Measurements from ENCODE around the gene CSNK1D. TPM values are rescaled to one million over a fixed set of nuclear protein-coding genes. Genes with fewer than 3 reads are reported as not detected.

Gene CSNK1D
- total RNA-seq, 1 donor from 2014 or later, result 118 TPM

- Mint-ChIP-seq H3K27me3 (ENCODE audit: unreplicated experiment) (peaks cover 19% of the 10 kb centered on the region), H3K9me3 (ENCODE audit: unreplicated experiment) (no peaks in the 10 kb centered on the region), H3K4me3 (ENCODE audit: unreplicated experiment) (no peak overlapping the region), H3K36me3 (ENCODE audit: unreplicated experiment) (no peaks in the 10 kb centered on the region), H3K4me1 (ENCODE audit: unreplicated experiment) (peaks cover 2% of the 10 kb centered on the region), H3K27ac (ENCODE audit: unreplicated experiment) (no peak overlapping the region)
- no peak for DNase-seq (ENCODE audit: extremely low spot score, unreplicated experiment)
- no peak for TF ChIP-seq CTCF (IDR thresholded peaks at IDR 0.05)
Observed at GRCh38 chr17:82314012-82314726, 40.7 kb upstream of the CSNK1D start.

- no peaks in the 10 kb centered on the region for H3K36me3 Mint-ChIP-seq (ENCODE audit: unreplicated experiment)
- H3K9me3 Mint-ChIP-seq (ENCODE audit: unreplicated experiment), result no peaks in the 10 kb centered on the region
- H3K27me3 Mint-ChIP-seq (ENCODE audit: unreplicated experiment), result peaks cover 26% of the 10 kb centered on the region
- no peak overlapping the region for H3K4me3 Mint-ChIP-seq (ENCODE audit: unreplicated experiment)
- H3K27ac Mint-ChIP-seq (ENCODE audit: unreplicated experiment), result no peak overlapping the region
- H3K4me1 Mint-ChIP-seq (ENCODE audit: unreplicated experiment), result peaks cover 2% of the 10 kb centered on the region
- TF ChIP-seq CTCF (IDR thresholded peaks at IDR 0.05), result no peak
- no peak for DNase-seq (ENCODE audit: extremely low spot score, unreplicated experiment)
Observed at GRCh38 chr17:82313195-82314011, 39.9 kb upstream of the CSNK1D start.

GRCh38 chr17:82311971-82312370, 38.5 kb upstream of the CSNK1D start:
- Mint-ChIP-seq H3K27me3 (ENCODE audit: unreplicated experiment) (peaks cover 32% of the 10 kb centered on the region), H3K27ac (ENCODE audit: unreplicated experiment) (no peak overlapping the region), H3K4me3 (ENCODE audit: unreplicated experiment) (no peak overlapping the region), H3K4me1 (ENCODE audit: unreplicated experiment) (peaks cover 2% of the 10 kb centered on the region), H3K9me3 (ENCODE audit: unreplicated experiment) (no peaks in the 10 kb centered on the region), H3K36me3 (ENCODE audit: unreplicated experiment) (no peaks in the 10 kb centered on the region)
- TF ChIP-seq CTCF (IDR thresholded peaks at IDR 0.05), result no peak
- no peak for DNase-seq (ENCODE audit: extremely low spot score, unreplicated experiment)

- Mint-ChIP-seq H3K36me3 (ENCODE audit: unreplicated experiment) (no peaks in the 10 kb centered on the region), H3K4me1 (ENCODE audit: unreplicated experiment) (peaks cover 2% of the 10 kb centered on the region), H3K27ac (ENCODE audit: unreplicated experiment) (no peak overlapping the region), H3K9me3 (ENCODE audit: unreplicated experiment) (no peaks in the 10 kb centered on the region), H3K27me3 (ENCODE audit: unreplicated experiment) (peaks cover 36% of the 10 kb centered on the region), H3K4me3 (ENCODE audit: unreplicated experiment) (no peak overlapping the region)
- DNase-seq (ENCODE audit: extremely low spot score, unreplicated experiment), result no peak
- no peak for TF ChIP-seq CTCF (IDR thresholded peaks at IDR 0.05)
Observed at GRCh38 chr17:82310877-82311276, 37.4 kb upstream of the CSNK1D start.
